Upper lobe of right lung (tissue), 1 donor: ENCODE data around the gene MAP2K5. TPM values are rescaled to one million over a fixed set of nuclear protein-coding genes. Genes with fewer than 3 reads are reported as not detected.
"Not testable (repeated sequence)": the region's sequence is repeated elsewhere in the genome, so short reads cannot be mapped to it uniquely, and the experiment has no call there.

Experiments
- ATAC-seq: fragments of 200-7000 bp; cut with Tn5 transposase; one replicate; pipeline ENCODE4 v1.9.1; 2020; ENCODE audit warnings: mild to moderate bottlenecking, moderate library complexity
- DNase-seq: peaks from one replicate; pipeline ENCODE4 v3.0.0-alpha.2; 2020
- H3K27ac ChIP-seq: fragments of 200-600 bp; one replicate; pipeline ENCODE4 v1.8.0; 2022
- H3K27me3 ChIP-seq: fragments of 200-600 bp; one replicate; pipeline ENCODE4 v1.8.0; 2022; ENCODE audit warnings: mild to moderate bottlenecking
- H3K36me3 ChIP-seq: fragments of 200-600 bp; one replicate; pipeline ENCODE4 v1.8.0; 2022
- H3K4me1 ChIP-seq: fragments of 200-600 bp; one replicate; pipeline ENCODE4 v1.8.0; 2022
- H3K4me3 ChIP-seq: fragments of 200-600 bp; one replicate; pipeline ENCODE4 v1.8.0; 2022; ENCODE audit warnings: mild to moderate bottlenecking
- H3K9me3 ChIP-seq: fragments of 200-600 bp; one replicate; pipeline ENCODE4 v1.8.0; 2022
- intact Hi-C: fragments of 100-400 bp; cut with DNase I; formaldehyde crosslinking; loops from one replicate; pipeline ENCODE4 v1.11.0; 2022
- total RNA-seq: library from RNA; stranded (reverse); fragmentation: NEBNext Ultra II Directional; extraction: Animal tissue kit (Norgen Biotek cat#: 25700); gene quantifications from one replicate; pipeline ENCODE4 v1.2.1, GENCODE V29; 2021
- TF ChIP-seq, protein P1 (sequence below): fragments of 200-600 bp; IDR thresholded peaks from one replicate; pipeline ENCODE4 v1.8.0; 2022; ENCODE audit warnings: antibody characterized with exemption
- donor health status: DM: no; HTN: yes; CAD: no; lungs with severe emphysema.

The MAP2K5 gene
- total RNA-seq, 1 donor from 2014 or later, result 18.3 TPM

GRCh38 chr15:67670647-67671305, 128.3 kb downstream of the MAP2K5 start:
- Histone ChIP-seq H3K9me3 (no peaks in the 10 kb centered on the region), H3K4me3 (no peak overlapping the region), H3K36me3 (no peaks in the 10 kb centered on the region), H3K27me3 (no peaks in the 10 kb centered on the region), H3K27ac (no peak overlapping the region), H3K4me1 (no peaks in the 10 kb centered on the region)
- no peak for ATAC-seq
- intact Hi-C loops, result no loop called here
- no peak for DNase-seq
- TF ChIP-seq, protein P1, sequence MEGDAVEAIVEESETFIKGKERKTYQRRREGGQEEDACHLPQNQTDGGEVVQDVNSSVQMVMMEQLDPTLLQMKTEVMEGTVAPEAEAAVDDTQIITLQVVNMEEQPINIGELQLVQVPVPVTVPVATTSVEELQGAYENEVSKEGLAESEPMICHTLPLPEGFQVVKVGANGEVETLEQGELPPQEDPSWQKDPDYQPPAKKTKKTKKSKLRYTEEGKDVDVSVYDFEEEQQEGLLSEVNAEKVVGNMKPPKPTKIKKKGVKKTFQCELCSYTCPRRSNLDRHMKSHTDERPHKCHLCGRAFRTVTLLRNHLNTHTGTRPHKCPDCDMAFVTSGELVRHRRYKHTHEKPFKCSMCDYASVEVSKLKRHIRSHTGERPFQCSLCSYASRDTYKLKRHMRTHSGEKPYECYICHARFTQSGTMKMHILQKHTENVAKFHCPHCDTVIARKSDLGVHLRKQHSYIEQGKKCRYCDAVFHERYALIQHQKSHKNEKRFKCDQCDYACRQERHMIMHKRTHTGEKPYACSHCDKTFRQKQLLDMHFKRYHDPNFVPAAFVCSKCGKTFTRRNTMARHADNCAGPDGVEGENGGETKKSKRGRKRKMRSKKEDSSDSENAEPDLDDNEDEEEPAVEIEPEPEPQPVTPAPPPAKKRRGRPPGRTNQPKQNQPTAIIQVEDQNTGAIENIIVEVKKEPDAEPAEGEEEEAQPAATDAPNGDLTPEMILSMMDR, result no peak

GRCh38 chr15:67672834-67673233, 130.3 kb downstream of the MAP2K5 start:
- DNase-seq, H3K9me3 ChIP-seq, H3K27ac ChIP-seq, H3K27me3 ChIP-seq, ATAC-seq, H3K36me3 ChIP-seq, H3K4me1 ChIP-seq, H3K4me3 ChIP-seq, intact Hi-C loops: not testable (repeated sequence)

- Histone ChIP-seq H3K9me3 (no peaks in the 10 kb centered on the region), H3K36me3 (no peaks in the 10 kb centered on the region), H3K27ac (no peak overlapping the region), H3K27me3 (no peaks in the 10 kb centered on the region), H3K4me1 (no peaks in the 10 kb centered on the region), H3K4me3 (no peak overlapping the region)
- no peak for DNase-seq
- ATAC-seq, result no peak
- TF ChIP-seq, protein P1, result no peak
- intact Hi-C loops, result no loop called here
Observed at GRCh38 chr15:67674983-67675382, 132.5 kb downstream of the MAP2K5 start.

DNA sequence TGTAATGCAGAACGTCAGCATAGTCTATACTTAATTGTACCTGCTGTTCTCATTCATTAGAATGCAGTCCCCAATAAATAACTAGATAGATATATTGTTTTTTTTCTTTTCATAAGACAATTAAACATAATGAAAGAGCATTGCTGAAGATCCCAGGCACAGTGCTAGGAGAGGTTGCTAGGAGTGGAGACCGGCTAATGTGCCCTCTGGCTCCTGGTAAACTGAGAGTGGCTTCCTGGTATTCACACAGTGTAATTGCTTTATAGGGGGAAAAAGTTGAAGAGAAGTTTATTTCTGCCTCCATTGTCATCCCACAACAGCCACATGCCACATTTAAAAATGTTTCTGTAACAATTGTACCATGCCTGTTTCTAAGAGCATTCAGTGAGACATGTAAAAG, 135.6 kb downstream of the MAP2K5 start:
- intact Hi-C loops, result no loop called here
- H3K4me3 ChIP-seq, result no peak overlapping the region

GRCh38 chr15:67678993-67679392, 136.5 kb downstream of the MAP2K5 start:
- Histone ChIP-seq H3K27ac (no peak overlapping the region), H3K4me1 (no peaks in the 10 kb centered on the region), H3K4me3 (no peak overlapping the region), H3K36me3 (no peaks in the 10 kb centered on the region), H3K9me3 (peaks cover 6% of the 10 kb centered on the region), H3K27me3 (no peaks in the 10 kb centered on the region)
- no peak for DNase-seq
- intact Hi-C loops, result no loop called here
- TF ChIP-seq, protein P1, result no peak
- ATAC-seq, result no peak

More for the DNA sequence above, 135.6 kb downstream of the MAP2K5 start:
- no peak overlapping the region for H3K27ac ChIP-seq
- no peak for ATAC-seq
- no peak for DNase-seq
- no peaks in the 10 kb centered on the region for H3K4me1 ChIP-seq
- no peaks in the 10 kb centered on the region for H3K36me3 ChIP-seq
- no peaks in the 10 kb centered on the region for H3K27me3 ChIP-seq
- TF ChIP-seq, protein P1, result no peak
- no peaks in the 10 kb centered on the region for H3K9me3 ChIP-seq

DNA sequence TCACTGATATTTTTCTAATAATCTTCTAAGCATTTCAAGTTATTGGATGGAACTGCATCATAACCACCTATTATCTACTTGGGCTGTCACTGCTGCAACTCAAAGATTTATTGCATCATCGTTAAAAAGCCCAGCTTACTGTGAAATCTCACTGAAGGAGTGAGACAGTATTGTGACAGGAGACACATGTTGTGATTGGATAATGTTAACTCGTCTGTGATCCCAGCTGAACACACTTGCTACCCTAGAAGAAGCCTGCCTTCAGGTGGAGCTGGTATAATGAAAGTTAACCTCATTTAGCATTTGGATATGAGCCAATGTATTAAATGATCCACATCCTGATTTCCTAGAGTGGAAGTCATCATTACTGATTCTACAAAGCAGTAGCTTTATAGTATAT, 138.1 kb downstream of the MAP2K5 start:
- Histone ChIP-seq H3K36me3 (no peaks in the 10 kb centered on the region), H3K4me1 (no peaks in the 10 kb centered on the region), H3K27me3 (no peaks in the 10 kb centered on the region), H3K4me3 (no peak overlapping the region), H3K27ac (no peak overlapping the region), H3K9me3 (peaks cover 19% of the 10 kb centered on the region)
- TF ChIP-seq, protein P1, result no peak
- intact Hi-C loops, result no loop called here
- ATAC-seq, result no peak
- DNase-seq, result no peak
